HepG2 (cell line): ENCODE measurements around the gene MARCHF9. TPM values are rescaled to one million over a fixed set of nuclear protein-coding genes. Genes with fewer than 3 reads are reported as not detected.
A peak's percentile ranks its signal among the peaks of the same experiment; 100 is the strongest.

ENCODE experiments used
- ATF2 ChIP-seq: sonication (generic); formaldehyde crosslinking; IDR thresholded peaks from 2 replicates; pipeline ENCODE4 v1.4.0; 2020; ENCODE audit warnings: missing genetic modification reagents
- BCL3 ChIP-seq: sonication (generic); formaldehyde crosslinking; IDR thresholded peaks from 2 replicates; pipeline ENCODE4 v1.5.1; 2020; ENCODE audit warnings: mild to moderate bottlenecking, missing genetic modification reagents, moderate library complexity
- E2F5 ChIP-seq: sonication (generic); formaldehyde crosslinking; conservative IDR thresholded peaks from 2 replicates; pipeline ENCODE4 v1.4.0; 2020; ENCODE audit warnings: missing genetic modification reagents
- GATA4 ChIP-seq: sonication (generic); IDR thresholded peaks from 2 replicates; pipeline ENCODE4 v1.6.1; 2016; ENCODE audit warnings: antibody characterized with exemption, low read depth, borderline replicate concordance
- NFRKB ChIP-seq: fragments of 450-650 bp; IDR thresholded peaks from 2 replicates; pipeline ENCODE4 v1.6.1; 2017
- NR1H2 ChIP-seq: sonication (generic); formaldehyde crosslinking; IDR thresholded peaks from 2 replicates; pipeline ENCODE4 v1.8.1; 2022; ENCODE audit warnings: low read depth, missing genetic modification reagents, borderline replicate concordance
- POGZ ChIP-seq: sonication (generic); formaldehyde crosslinking; IDR thresholded peaks from 2 replicates; pipeline ENCODE4 v1.4.0; 2020; ENCODE audit warnings: mild to moderate bottlenecking, missing genetic modification reagents
- REST ChIP-seq, 2 experiments: IDR thresholded peaks; 2 replicates each; pipeline ENCODE4 v1.6.1; 2011 to 2012; ENCODE audit warnings: low read length in 2 of 2, borderline replicate concordance in 1 of 2, low read depth in 1 of 2, mild to moderate bottlenecking in 1 of 2, moderate library complexity in 1 of 2
- SETDB1 ChIP-seq: sonication (generic); formaldehyde crosslinking; IDR thresholded peaks from 2 replicates; pipeline ENCODE4 v1.5.1; 2020; ENCODE audit warnings: missing genetic modification reagents, mild to moderate bottlenecking, borderline replicate concordance
- ZFP36L1 ChIP-seq: sonication (generic); formaldehyde crosslinking; IDR thresholded peaks from 2 replicates; pipeline ENCODE4 v1.8.0; 2022; ENCODE audit warnings: mild to moderate bottlenecking, missing genetic modification reagents, moderate library complexity
- ZFY ChIP-seq: sonication (generic); formaldehyde crosslinking; IDR thresholded peaks from 2 replicates; pipeline ENCODE4 v1.4.0; 2020; ENCODE audit warnings: missing genetic modification reagents
- ZNF564 ChIP-seq: sonication (generic); formaldehyde crosslinking; IDR thresholded peaks from 2 replicates; pipeline ENCODE4 v1.8.1; 2023; ENCODE audit warnings: mild to moderate bottlenecking, missing genetic modification reagents
- ZNF691 ChIP-seq: sonication (generic); formaldehyde crosslinking; IDR thresholded peaks from 2 replicates; pipeline ENCODE4 v1.4.0; 2020; ENCODE audit warnings: missing genetic modification reagents, low read depth, mild to moderate bottlenecking, borderline replicate concordance
- polyA plus RNA-seq, 8 experiments: library from polyadenylated mRNA; depleted of rRNA in 3 of 8; stranded (reverse) in 7 of 8; unstranded in 1 of 8; fragments of >200 nt; fragmentation: Illumina TruSeq in 4 of 8; extraction: Trizol in 4 of 8; gene quantifications; 2 replicates each; pipeline versions ENCODE4 v1.2.1 to v1.2.3, GENCODE V29; 2011 to 2016; ENCODE audit warnings: low read depth in 4 of 8, missing spikeins in 1 of 8, mixed read lengths in 1 of 8; ENCODE audit not compliant: insufficient read depth in 1 of 8
- total RNA-seq, 5 experiments: library from RNA; depleted of rRNA; stranded (reverse); fragments of >200 nt; fragmentation: Illumina TruSeq; extraction: Trizol; gene quantifications; 2 replicates each; pipeline ENCODE4 v1.2.3, GENCODE V29; 2016; ENCODE audit warnings: low read depth in 1 of 5
- TF ChIP-seq, protein P1 (sequence below): sonication (generic); formaldehyde crosslinking; IDR thresholded peaks from 2 replicates; pipeline ENCODE4 v1.4.0; 2020; ENCODE audit warnings: mild to moderate bottlenecking, low read depth, missing genetic modification reagents
- TF ChIP-seq, protein P2 (sequence below): IDR thresholded peaks from 2 replicates; pipeline ENCODE4 v1.6.1; 2016; ENCODE audit warnings: missing biosample characterization, missing genetic modification reagents, low read depth

MARCHF9 gene
- total and polyA plus RNA-seq, 2 of the 13 experiments (the other 11 are each of a cell fraction or from before 2014, with no cell fraction given): 5.7 to 9.6 TPM

DNA sequence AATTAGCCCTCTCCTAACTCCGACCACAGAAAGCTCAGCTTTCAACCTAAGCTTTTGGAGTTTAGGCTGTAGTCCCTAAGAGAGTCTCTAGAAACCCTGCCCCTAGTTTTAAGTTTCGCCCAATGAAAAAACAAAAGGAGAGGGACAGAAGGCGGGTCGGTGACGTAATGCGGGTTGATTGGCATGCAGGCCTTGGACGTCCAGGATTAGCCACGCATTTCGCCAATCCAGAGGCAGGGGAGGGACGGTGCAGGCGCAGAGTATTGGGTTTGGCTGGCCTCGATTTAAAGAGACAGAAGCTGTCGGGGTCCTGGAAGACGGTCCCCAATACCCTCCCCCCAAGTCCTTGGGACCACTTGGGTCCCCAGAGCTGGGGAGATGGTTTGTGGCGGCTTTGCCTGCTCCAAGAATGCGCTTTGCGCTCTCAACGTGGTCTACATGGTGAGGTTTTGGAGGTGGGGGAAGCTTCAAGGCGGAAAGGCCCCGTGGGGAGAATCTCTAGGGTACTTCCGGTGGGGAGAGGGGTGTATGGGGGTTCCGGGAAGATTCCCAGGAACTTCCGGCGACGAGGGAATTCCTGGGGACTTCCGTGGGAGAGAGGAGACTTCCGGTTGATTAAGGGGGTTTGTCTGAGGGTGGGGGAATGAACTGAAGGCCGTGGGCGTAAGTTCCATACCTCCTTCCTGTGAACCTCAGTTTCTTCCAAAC lies 10.0 kb upstream of the MARCHF9 start, which contains the start of gene TSPAN31 (continued):
- peak in 1 of 2 experiments; percentile 44; a peak in 1 of 4 replicates for TF ChIP-seq REST (IDR thresholded peaks at IDR 0.05; ENCODE audit: borderline replicate concordance in 1 of 2, low read depth in 1 of 2, low read length in 2 of 2)
- no peak for TF ChIP-seq BCL3 (CRISPR knock-in tag)
- TF ChIP-seq ZNF691 (CRISPR knock-in tag): no peak
- TF ChIP-seq ZFY (CRISPR knock-in tag): peak; percentile 64; the same call in 1 of the 2 replicates
- no peak for TF ChIP-seq ZFP36L1
- TF ChIP-seq SETDB1: no peak
- no peak for TF ChIP-seq E2F5
- TF ChIP-seq POGZ (CRISPR knock-in tag): peak; percentile 31
- no peak for TF ChIP-seq NR1H2 (CRISPR knock-in tag)
- TF ChIP-seq GATA4: no peak
- peak; percentile 81 for TF ChIP-seq ATF2 (CRISPR knock-in tag)
- TF ChIP-seq, protein P1, sequence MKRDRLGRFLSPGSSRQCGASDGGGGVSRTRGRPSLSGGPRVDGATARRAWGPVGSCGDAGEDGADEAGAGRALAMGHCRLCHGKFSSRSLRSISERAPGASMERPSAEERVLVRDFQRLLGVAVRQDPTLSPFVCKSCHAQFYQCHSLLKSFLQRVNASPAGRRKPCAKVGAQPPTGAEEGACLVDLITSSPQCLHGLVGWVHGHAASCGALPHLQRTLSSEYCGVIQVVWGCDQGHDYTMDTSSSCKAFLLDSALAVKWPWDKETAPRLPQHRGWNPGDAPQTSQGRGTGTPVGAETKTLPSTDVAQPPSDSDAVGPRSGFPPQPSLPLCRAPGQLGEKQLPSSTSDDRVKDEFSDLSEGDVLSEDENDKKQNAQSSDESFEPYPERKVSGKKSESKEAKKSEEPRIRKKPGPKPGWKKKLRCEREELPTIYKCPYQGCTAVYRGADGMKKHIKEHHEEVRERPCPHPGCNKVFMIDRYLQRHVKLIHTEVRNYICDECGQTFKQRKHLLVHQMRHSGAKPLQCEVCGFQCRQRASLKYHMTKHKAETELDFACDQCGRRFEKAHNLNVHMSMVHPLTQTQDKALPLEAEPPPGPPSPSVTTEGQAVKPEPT (CRISPR knock-in tag): no peak
- no peak for TF ChIP-seq NFRKB
- no peak for TF ChIP-seq ZNF564 (CRISPR knock-in tag)
- TF ChIP-seq, protein P2, sequence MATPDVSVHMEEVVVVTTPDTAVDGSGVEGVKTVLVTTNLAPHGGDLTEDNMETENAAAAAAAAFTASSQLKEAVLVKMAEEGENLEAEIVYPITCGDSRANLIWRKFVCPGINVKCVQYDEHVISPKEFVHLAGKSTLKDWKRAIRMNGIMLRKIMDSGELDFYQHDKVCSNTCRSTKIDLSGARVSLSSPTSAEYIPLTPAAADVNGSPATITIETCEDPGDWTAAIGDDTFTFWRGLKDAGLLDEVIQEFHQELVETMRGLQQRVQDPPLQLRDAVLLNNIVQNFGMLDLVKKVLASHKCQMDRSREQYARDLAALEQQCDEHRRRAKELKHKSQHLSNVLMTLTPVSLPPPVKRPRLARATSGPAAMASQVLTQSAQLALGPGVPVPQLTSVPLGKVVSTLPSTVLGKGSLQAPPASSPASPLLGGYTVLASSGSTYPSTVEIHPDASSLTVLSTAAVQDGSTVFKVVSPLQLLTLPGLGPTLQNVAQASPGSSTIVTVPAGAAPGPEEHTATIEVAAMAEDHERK: no peak
